Neutrophil (primary cell): ENCODE data around the gene OR1I1.

Experiments used
- H3K27ac ChIP-seq: fragments of 200-600 bp; sonication (generic); 2 replicates; pipeline ENCODE4 v1.5.1; 2016; ENCODE audit warnings: mild to moderate bottlenecking, moderate library complexity
- H3K27me3 ChIP-seq: fragments of 200-600 bp; sonication (generic); 2 replicates; pipeline ENCODE4 v1.6.0; 2016; ENCODE audit warnings: mild to moderate bottlenecking
- H3K36me3 ChIP-seq: fragments of 200-600 bp; sonication (generic); 2 replicates; pipeline ENCODE4 v1.5.1; 2017
- H3K4me1 ChIP-seq, 2 experiments: fragments of 200-600 bp in 1 of 2; sonication (generic) in 1 of 2; 1 replicate in 1 of 2; 2 replicates in 1 of 2; pipeline versions ENCODE4 v1.5.1 to v1.6.1; 2013 to 2016; ENCODE audit warnings: low read depth in 1 of 2, low read length in 1 of 2, mild to moderate bottlenecking in 1 of 2, moderate library complexity in 1 of 2; ENCODE audit not compliant: control insufficient read depth in 1 of 2, insufficient read depth in 1 of 2
- H3K4me3 ChIP-seq, 2 experiments: fragments of 200-600 bp in 1 of 2; sonication (generic) in 1 of 2; 1 replicate in 1 of 2; 2 replicates in 1 of 2; pipeline ENCODE4 v1.5.1; 2013 to 2016; ENCODE audit warnings: low read depth in 1 of 2, low read length in 1 of 2, mild to moderate bottlenecking in 1 of 2, moderate library complexity in 1 of 2
- H3K9me3 ChIP-seq: fragments of 200-600 bp; sonication (generic); 2 replicates; pipeline ENCODE4 v1.5.1; 2016
- CTCF ChIP-seq: fragments of 200-600 bp; sonication (generic); IDR thresholded peaks from 2 replicates; pipeline ENCODE4 v1.5.1; 2016; ENCODE audit warnings: antibody characterized with exemption

OR1I1 gene

DNA sequence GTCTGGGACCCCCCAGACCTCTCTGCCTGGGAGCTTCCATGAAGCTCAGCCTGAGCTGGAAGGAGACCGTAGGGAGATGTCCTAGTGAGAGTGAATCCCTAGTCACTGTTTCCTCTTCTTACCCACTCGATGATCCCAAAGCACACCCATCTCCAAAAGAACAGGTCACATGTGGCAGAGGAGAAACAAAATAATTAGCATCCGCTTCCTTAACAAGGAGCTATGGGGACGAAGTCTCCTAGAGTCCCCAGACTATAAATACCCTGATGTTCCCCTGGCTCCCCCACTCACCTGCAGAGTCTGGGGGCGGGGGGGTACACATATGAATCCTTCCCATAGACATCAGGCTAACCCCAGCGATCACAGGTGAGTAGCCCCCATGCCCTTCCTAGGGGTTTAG is at the start of gene OR1I1:
TSS of gene OR1I1 (plus strand) at position 301 of the 400 bp plus-strand sequence. CDS start 4,855 bp downstream, outside the sequence.
- H3K4me3 ChIP-seq: no peak within 1 kb of the TSS
- no peak within 1 kb of the TSS for H3K27ac ChIP-seq
- H3K27me3 ChIP-seq: peaks cover 21% of the 10 kb centered on the region
- H3K4me1 ChIP-seq: no peaks in the 10 kb centered on the region
- TF ChIP-seq CTCF: no peak
- H3K36me3 ChIP-seq: no peaks in the 10 kb centered on the region
- no peaks in the 10 kb centered on the region for H3K9me3 ChIP-seq

DNA sequence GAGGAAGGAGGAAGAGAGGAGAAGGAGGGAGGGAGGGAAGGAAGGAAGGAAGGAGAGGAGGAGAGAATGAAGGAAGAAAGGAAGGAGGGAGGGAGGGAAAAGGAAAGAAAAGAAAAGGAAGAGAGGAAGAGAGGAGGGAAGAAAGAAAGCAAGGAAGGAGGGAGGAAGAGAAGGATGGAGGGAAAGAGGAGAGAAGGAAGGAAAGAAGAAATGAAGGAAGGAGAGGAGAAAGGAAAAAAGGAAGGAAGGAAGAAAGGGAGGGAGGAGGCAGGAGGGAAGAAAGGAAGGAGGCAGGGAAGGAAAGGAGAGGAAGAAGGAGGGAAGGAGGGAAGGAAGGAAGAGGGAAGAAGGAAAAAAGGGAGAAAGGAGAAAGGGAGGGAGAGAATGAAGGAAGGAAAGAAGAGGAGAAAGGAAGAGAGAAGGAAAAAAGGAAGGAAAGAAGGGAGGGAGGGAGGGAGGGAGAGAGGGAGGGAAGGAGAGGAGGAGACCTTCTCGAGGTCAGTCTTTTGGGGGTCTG is 46.2 kb upstream of the OR1I1 start:
- Histone ChIP-seq H3K9me3 (no peaks in the 10 kb centered on the region), H3K27me3 (peaks cover 4% of the 10 kb centered on the region), H3K4me1 (peaks cover 0 to 26% of the 10 kb centered on the region in 2 experiments), H3K36me3 (no peaks in the 10 kb centered on the region), H3K4me3 (no peak overlapping the region), H3K27ac (no peak overlapping the region)
- TF ChIP-seq CTCF: no peak

- Histone ChIP-seq H3K27me3 (peaks cover 4% of the 10 kb centered on the region), H3K36me3 (no peaks in the 10 kb centered on the region), H3K27ac (no peak overlapping the region), H3K4me3 (no peak overlapping the region), H3K4me1 (peaks cover 0 to 30% of the 10 kb centered on the region in 2 experiments), H3K9me3 (no peaks in the 10 kb centered on the region)
- TF ChIP-seq CTCF: no peak
These were observed 44.4 kb upstream of the OR1I1 start for GRCh38 chr19:15037586-15037985.

DNA sequence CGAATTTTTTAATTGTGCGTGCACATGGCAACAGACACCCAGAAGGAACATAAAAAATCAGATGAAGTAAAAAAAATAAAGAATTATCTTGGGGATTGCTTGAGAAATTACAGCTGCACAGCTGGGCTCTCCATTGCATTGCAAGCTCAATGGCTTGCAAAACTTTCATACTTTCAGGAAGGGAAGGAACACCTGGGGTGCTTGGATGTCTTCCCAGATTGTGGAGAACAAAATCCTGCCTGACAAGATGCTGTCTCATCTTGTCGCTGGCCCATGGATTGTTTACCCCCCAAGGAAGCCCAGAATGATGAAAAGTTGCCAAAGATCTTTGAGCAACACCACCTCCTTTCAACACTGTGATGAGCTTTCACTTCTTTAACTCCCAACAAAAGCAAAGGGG is 43.7 kb upstream of the OR1I1 start:
- Histone ChIP-seq H3K27me3 (peaks cover 4% of the 10 kb centered on the region), H3K9me3 (no peaks in the 10 kb centered on the region), H3K36me3 (no peaks in the 10 kb centered on the region), H3K4me3 (no peak overlapping the region), H3K27ac (peak overlapping the region; percentile 44), H3K4me1 (peaks cover 0 to 36% of the 10 kb centered on the region in 2 experiments)
- TF ChIP-seq CTCF: no peak

DNA sequence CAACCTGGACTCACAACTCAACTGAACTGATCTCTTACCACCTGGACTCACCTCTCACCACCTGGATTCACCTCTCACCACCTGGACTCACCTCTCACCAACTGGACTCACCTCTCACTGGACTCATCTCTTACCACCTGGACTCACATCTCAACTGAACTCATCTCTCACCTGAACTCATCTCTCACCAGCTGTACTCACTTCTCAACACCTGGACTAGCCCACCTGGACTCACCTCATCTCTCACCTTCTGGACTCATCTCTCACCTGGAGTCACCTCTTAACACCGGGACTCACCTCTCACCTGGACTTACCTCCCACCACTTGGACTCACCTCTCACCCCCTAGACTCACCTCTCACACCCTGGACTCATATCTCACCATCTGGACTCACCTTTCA is 40.0 kb upstream of the OR1I1 start:
- no peaks in the 10 kb centered on the region for H3K9me3 ChIP-seq
- no peaks in the 10 kb centered on the region for H3K36me3 ChIP-seq
- peaks cover 0 to 30% of the 10 kb centered on the region in 2 experiments for H3K4me1 ChIP-seq
- no peak overlapping the region for H3K27ac ChIP-seq
- no peak for TF ChIP-seq CTCF
- no peak overlapping the region for H3K4me3 ChIP-seq
- H3K27me3 ChIP-seq: no peaks in the 10 kb centered on the region

- H3K4me3 ChIP-seq: no peak overlapping the region
- H3K27me3 ChIP-seq: no peaks in the 10 kb centered on the region
- no peak overlapping the region for H3K27ac ChIP-seq
- no peak for TF ChIP-seq CTCF
- H3K4me1 ChIP-seq: peaks cover 0 to 25% of the 10 kb centered on the region in 2 experiments
- H3K9me3 ChIP-seq: no peaks in the 10 kb centered on the region
- no peaks in the 10 kb centered on the region for H3K36me3 ChIP-seq
These were observed 39.2 kb upstream of the OR1I1 start for GRCh38 chr19:15042826-15043225.
